SJCRH30 (cell line): ENCODE data around the gene PRKAR1A. TPM values are rescaled to one million over a fixed set of nuclear protein-coding genes. Genes with fewer than 3 reads are reported as not detected.
"Not testable (repeated sequence)": the region's sequence is repeated elsewhere in the genome, so short reads cannot be mapped to it uniquely, and the experiment has no call there.

Experiments used
- DNase-seq, 2 experiments: peaks; one replicate each; pipeline ENCODE4 v3.0.0-alpha.2; 2015 to 2020
- H3K27ac ChIP-seq: fragments of 250-450 bp; sonication (Bioruptor Pico); 2 replicates; pipeline ENCODE4 v1.5.1; 2020; ENCODE audit warnings: mild to moderate bottlenecking, moderate library complexity
- H3K27me3 ChIP-seq: fragments of 250-450 bp; sonication (Bioruptor Pico); 2 replicates; pipeline ENCODE4 v1.5.1; 2020; ENCODE audit warnings: mild to moderate bottlenecking, moderate library complexity
- H3K36me3 ChIP-seq: fragments of 250-450 bp; sonication (Bioruptor Pico); 2 replicates; pipeline ENCODE4 v1.5.1; 2020; ENCODE audit warnings: mild to moderate bottlenecking, moderate library complexity
- H3K4me1 ChIP-seq: fragments of 250-450 bp; sonication (Bioruptor Pico); 2 replicates; pipeline ENCODE4 v1.5.1; 2020; ENCODE audit warnings: mild to moderate bottlenecking, moderate library complexity
- H3K4me3 ChIP-seq: fragments of 250-450 bp; sonication (Bioruptor Pico); 2 replicates; pipeline ENCODE4 v1.5.1; 2020; ENCODE audit warnings: mild to moderate bottlenecking, moderate library complexity
- H3K9me3 ChIP-seq: fragments of 250-450 bp; sonication (Bioruptor Pico); replicated peaks from 2 replicates; pipeline ENCODE4 v1.5.1; 2020; ENCODE audit warnings: mild to moderate bottlenecking, moderate library complexity
- total RNA-seq: library from RNA; depleted of rRNA; stranded (reverse); fragments of >200 nt; shearing (Covaris generic); gene quantifications from 2 replicates; pipeline ENCODE4 v1.2.3, GENCODE V29; 2014

The PRKAR1A gene
- total RNA-seq, 1 experiment from 2014 or later: 454 TPM

DNA sequence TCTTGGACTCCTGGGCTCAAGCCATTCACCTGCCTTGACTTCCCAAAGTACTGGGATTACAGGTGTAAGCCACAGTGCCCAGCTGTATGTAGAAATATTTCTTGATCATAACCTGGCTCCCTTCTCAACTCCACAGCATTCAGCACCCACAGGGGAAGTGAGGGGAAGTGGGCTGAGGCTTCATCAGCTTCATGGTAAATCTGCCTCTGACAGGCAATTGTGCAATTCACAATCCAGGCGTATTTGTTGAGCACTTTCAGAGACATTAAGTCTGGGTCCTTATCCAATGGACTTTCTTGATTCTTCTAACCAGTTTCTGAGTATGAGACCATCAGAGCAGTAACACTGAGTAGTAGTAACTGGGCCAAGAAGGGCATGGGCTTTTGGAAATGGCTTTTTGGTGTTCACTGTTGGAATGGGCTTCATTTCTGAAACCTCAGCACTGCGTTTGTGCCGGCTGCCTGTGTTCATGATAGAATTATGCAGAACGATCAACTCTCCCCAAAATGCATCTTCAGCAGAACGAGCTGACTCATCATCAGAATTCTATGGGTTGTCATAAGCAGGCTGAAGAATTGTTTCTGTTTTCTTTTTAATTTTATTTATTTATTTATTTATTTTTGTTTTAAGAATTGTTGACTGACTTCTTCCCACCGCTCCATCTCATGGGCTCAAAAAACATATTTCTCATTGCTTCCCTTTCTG lies 60.1 kb downstream of the PRKAR1A start:
- Histone ChIP-seq H3K27ac (no peak overlapping the region), H3K4me1 (peaks cover 14% of the 10 kb centered on the region), H3K27me3 (no peaks in the 10 kb centered on the region), H3K4me3 (no peak overlapping the region), H3K9me3 (no peaks in the 10 kb centered on the region), H3K36me3 (no peaks in the 10 kb centered on the region)
- no peak for DNase-seq

DNA sequence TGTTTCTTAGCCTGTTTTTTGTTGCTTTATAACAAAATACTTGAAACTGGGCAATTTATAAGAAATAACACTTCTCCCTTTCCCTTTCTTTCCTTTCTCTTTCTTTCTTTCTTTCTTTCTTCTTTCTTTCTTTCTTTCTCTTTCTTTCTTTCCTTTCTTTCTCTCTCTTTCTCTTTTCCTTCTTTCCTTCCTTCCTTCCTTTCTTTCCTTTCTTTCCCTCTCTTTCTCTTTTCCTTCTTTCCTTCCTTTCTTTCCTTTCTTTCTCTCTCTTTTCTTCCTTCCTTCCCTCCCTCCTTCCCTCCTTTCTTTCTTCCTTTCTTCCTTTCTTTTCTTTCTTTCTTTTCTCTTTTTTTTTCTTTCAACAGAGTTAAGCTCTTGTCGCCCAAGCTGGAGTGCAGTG lies 61.1 kb downstream of the PRKAR1A start:
- DNase-seq: no peak
- Histone ChIP-seq H3K4me1 (peaks cover 21% of the 10 kb centered on the region), H3K27me3 (no peaks in the 10 kb centered on the region), H3K27ac (no peak overlapping the region), H3K9me3 (no peaks in the 10 kb centered on the region), H3K4me3 (no peak overlapping the region), H3K36me3 (no peaks in the 10 kb centered on the region)

DNA sequence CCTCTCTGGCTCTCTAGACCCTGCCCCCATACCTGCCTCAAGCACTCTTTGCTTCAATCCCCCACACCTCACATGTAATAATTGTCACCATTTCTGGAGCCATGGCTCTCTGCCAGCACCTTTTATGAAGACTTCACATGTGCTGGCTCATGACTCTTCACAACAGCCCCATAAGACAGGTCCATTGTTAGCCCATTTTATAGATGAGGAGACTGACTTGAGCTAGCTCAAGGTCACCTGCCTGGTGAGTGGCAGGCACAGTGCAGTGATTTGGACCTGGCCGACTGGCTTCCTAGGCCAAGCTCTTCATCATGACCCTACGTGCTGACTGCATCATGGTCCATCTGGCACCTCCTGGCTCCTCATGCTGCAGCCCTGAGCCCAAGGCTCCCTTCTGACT lies 63.9 kb downstream of the PRKAR1A start:
- H3K4me3 ChIP-seq: no peak overlapping the region
- 0 out of 2 replicates have a peak, but pooled peaks cover 8% of the 10 kb centered on the region for H3K9me3 ChIP-seq
- H3K27me3 ChIP-seq: no peaks in the 10 kb centered on the region
- peaks cover 28% of the 10 kb centered on the region for H3K4me1 ChIP-seq
- no peak for DNase-seq
- H3K27ac ChIP-seq: peak overlapping the region; percentile 65
- no peaks in the 10 kb centered on the region for H3K36me3 ChIP-seq

DNA sequence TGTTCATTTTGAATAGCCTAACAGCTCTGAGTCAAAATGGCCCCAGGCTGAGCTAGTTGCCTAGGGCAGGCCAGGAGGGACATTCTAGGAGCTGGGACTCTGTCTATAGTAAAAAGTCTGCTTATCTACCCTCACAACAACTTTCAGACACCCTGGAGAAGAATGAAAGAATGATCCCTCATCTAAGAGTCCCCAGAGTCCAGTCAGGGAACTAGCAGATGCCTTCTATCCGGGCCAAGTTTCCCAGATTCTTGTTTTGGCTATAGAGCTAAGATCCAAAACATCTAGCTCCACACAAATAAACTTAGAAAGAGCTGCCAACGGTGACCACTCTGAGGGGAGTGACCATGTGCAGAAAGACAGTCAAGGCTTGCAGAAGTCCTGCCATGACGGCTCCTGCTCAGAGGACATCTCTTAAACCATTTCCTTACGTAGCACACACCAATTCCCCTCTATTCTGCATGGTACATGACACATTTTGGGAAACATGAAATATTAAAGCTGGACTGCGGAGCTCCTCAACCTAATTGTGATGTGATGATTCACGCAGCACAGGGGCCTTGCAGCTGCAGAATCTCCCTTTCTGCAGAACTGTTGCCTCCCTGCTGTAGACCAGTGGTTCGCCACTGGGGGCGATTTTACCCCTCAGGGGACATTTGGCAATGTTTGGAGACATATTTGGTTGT lies 64.7 kb downstream of the PRKAR1A start:
- Histone ChIP-seq H3K27me3 (no peaks in the 10 kb centered on the region), H3K4me3 (peak overlapping the region; percentile 1; the same call in 1 of the 2 replicates), H3K27ac (peak overlapping the region; percentile 65), H3K4me1 (peaks cover 28% of the 10 kb centered on the region), H3K9me3 (0 out of 2 replicates have a peak, but pooled peaks cover 8% of the 10 kb centered on the region), H3K36me3 (no peaks in the 10 kb centered on the region)
- DNase-seq: peak; percentile 72 to 91

DNA sequence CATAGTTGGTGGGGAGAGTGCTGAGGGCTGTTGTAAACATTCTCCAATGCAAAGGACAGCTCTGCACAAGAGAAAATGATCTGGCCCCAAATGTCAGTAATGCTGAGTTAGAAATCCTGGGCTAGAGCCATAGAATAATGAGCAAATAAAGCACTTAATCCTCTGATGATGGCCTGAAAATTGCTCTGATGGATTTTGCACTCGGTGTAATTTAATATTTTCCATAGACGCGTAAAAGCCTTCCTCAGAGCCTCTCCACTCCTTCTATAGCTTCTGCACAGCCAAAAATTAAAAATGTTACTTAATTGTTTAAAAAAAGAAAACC lies 65.2 kb downstream of the PRKAR1A start:
- H3K27ac ChIP-seq: peak overlapping the region; percentile 65
- no peaks in the 10 kb centered on the region for H3K27me3 ChIP-seq
- DNase-seq: peak in 1 of 2 experiments; percentile 95
- H3K4me3 ChIP-seq: no peak overlapping the region
- peaks cover 28% of the 10 kb centered on the region for H3K4me1 ChIP-seq
- 0 out of 2 replicates have a peak, but pooled peaks cover 8% of the 10 kb centered on the region for H3K9me3 ChIP-seq
- H3K36me3 ChIP-seq: no peaks in the 10 kb centered on the region

DNA sequence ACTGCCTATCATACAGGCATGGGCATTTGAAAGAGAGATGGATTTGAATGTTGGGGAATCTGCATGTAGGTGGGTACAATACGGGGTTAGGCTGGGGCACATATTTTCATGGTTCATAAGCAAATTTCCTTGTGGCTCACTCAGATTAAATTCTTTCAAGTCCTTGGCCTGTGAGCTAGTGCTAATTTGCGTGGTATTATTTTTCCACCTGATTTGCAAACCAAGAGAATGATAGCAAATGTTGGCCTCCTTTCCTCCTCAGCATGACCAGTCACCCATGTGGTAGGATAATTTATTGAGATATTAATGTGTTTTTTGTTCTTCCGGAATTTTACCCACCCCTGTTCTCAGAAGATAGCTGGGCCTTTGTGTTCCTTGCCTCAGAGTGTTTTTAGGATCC lies 66.0 kb downstream of the PRKAR1A start:
- peak; percentile 56 to 83 for DNase-seq
- Histone ChIP-seq H3K27ac (peak overlapping the region; percentile 65), H3K36me3 (no peaks in the 10 kb centered on the region), H3K9me3 (0 out of 2 replicates have a peak, but pooled peaks cover 8% of the 10 kb centered on the region), H3K27me3 (no peaks in the 10 kb centered on the region), H3K4me1 (peaks cover 28% of the 10 kb centered on the region), H3K4me3 (no peak overlapping the region)

DNA sequence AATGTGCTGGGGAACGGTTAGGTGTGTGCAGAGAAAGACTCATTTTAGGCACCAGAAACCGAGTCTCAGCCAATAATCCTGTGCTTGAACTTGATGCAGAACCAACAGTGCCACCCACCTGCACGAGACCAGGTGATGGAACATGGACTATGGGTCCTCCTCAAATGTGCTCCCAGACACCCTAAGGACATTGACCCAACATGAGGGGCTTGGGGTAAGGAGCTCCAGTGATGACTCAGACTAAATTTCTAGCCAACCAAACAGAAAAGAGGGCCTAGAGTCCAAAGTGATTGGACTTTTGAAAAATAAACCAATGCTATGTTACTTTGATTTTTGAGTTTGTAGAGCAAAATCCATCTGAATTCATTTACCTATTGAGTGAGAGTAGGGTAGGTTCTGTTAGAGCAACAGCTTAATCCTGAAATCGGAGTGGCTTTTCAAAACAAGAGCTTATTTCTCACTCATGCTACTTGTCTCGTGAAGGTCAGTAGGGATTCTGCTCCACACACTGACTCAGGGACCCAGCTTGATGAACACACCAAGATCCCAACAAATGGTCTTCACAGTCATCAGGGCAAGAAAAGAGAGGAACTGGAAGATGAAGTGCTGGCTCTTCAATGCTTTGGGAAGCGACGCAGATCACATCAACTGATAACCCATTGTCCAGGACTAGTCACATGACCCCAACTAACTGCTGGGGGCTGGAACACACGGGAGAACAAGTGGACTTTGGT lies 67.1 kb downstream of the PRKAR1A start:
- Histone ChIP-seq H3K4me1 (peaks cover 28% of the 10 kb centered on the region), H3K27ac (no peak overlapping the region), H3K4me3 (no peak overlapping the region), H3K27me3 (no peaks in the 10 kb centered on the region), H3K36me3 (no peaks in the 10 kb centered on the region), H3K9me3 (0 out of 2 replicates have a peak, but pooled peaks cover 8% of the 10 kb centered on the region)
- no peak for DNase-seq

DNA sequence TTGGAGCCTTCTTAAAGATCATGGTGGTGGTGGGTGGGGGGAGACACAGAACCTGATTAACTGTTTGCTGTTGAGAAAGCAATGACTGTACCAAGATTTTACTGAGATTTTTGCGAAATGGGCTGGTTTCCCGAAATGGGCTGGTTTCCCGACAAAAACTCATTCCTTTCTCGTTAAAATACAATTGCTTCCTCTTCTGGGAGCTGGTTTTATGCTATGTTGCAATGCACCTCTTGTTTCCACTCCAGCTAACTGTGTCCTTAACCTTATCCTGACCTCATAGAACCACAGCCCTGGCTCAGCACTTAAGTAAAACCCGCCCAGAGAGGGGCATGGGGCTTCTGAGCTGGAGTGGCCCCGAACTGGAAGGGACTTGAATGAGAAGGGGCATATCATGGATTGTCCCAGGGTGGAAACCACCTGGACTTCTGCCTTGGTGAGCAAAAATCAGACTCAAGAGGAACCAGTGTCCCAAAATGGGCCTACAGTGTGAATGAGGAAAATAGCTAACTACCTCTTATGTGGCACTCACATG lies 68.1 kb downstream of the PRKAR1A start:
- no peak for DNase-seq

DNA sequence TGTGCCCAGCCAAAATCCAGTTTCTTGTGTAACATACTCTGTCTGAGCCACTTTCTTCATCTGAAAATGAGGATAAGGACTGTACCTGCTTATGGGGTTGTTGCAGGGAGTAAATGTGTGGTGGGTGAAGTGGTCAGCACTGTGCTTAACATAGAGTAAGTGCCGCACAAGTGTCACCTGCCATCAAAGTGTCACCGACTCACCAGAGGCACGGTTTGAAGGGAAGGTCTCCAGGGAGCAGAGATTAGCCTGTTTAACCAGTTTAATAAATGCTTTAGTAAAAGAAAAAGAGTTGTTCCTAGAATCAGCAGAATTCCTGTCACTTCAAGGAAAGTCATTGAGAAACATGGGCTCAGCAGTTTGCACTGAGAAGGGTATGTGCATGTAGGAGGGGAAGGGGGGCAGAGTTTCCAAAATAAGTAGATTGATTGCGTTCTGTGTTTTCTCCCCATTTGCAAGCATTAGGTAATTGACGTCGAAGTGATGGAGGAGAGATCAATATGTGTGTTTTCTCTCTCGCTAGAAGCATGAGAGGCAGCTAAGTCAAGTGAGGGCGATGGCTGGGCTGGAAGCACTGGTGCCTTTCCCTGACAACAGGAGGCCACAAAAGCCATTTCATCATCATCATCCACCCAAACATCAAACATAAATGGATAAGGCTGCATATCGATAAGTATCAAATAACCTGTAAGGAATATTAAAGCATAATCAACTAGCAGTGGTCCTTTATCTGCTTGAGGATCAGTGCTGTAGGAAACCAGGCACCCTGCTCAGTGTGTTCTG lies 69.8 kb downstream of the PRKAR1A start:
- peaks cover 16% of the 10 kb centered on the region for H3K4me1 ChIP-seq
- H3K36me3 ChIP-seq: no peaks in the 10 kb centered on the region
- no peak for DNase-seq
- no peak overlapping the region for H3K4me3 ChIP-seq
- no peaks in the 10 kb centered on the region for H3K27me3 ChIP-seq
- H3K27ac ChIP-seq: no peak overlapping the region
- 0 out of 2 replicates have a peak, but pooled peaks cover 8% of the 10 kb centered on the region for H3K9me3 ChIP-seq

More for the DNA sequence above, 68.1 kb downstream of the PRKAR1A start:
- Histone ChIP-seq H3K9me3 (0 out of 2 replicates have a peak, but pooled peaks cover 8% of the 10 kb centered on the region), H3K36me3 (no peaks in the 10 kb centered on the region), H3K4me3 (no peak overlapping the region), H3K27me3 (no peaks in the 10 kb centered on the region), H3K27ac (no peak overlapping the region), H3K4me1 (peaks cover 28% of the 10 kb centered on the region)

DNA sequence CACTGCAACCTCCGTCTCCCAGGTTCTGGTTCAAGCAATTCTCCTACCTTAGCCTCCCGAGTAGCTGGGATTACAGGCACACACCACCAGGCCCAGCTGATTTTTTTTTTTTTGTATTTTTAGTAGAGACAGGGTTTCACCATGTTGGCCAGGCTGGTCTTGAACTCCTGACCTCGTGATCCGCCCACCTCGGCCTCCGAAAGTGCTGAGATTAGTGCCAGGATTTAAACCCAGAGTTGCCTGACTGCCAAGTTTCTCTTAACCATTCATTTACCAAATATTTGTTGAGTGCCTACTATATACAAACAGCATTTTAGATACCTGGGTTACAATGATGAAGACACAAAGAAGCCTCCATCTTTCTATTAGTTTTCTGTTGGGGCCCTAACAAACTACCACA lies 70.6 kb downstream of the PRKAR1A start:
- not testable (repeated sequence) for H3K4me3 ChIP-seq, H3K27ac ChIP-seq, DNase-seq, H3K36me3 ChIP-seq, H3K27me3 ChIP-seq, H3K9me3 ChIP-seq
- H3K4me1 ChIP-seq: peaks cover 11% of the 10 kb centered on the region

DNA sequence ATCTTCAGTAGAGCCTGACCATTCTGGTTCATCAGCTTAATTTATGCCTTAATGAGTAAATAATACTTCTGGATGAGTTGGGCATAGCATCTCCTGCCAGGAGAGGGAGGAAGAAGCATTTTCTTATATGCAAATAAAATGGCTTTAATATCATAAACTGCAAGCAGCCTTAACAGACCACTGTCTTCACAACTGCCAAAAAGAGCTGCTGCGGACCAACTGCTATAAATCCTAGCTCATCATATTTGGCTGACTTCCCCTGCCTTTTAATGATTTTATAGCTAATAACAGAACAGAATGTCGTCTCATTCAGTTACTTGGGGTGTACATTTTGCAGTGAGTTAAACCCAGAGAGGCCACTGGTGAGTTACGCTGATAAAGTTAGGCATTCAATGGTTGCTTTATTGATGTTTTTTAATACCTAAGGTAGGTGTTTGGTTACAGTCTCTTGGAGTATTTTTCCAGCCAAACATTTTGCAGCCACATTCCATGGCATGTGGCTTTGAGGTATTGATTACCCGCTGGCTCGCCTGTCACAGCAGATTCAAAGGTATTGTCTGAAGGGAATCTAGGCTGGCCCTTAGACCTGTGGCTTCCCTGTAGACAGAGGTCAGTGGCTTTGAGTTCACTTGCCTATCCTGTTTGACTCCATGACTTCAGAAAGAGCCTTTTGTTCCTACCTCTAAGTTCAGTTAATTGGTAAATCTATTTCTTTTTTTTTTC lies 72.5 kb downstream of the PRKAR1A start:
- Histone ChIP-seq H3K36me3 (no peaks in the 10 kb centered on the region), H3K27me3 (no peaks in the 10 kb centered on the region), H3K9me3 (0 out of 2 replicates have a peak, but pooled peaks cover 4% of the 10 kb centered on the region), H3K27ac (no peak overlapping the region), H3K4me1 (no peaks in the 10 kb centered on the region), H3K4me3 (no peak overlapping the region)
- DNase-seq: no peak

DNA sequence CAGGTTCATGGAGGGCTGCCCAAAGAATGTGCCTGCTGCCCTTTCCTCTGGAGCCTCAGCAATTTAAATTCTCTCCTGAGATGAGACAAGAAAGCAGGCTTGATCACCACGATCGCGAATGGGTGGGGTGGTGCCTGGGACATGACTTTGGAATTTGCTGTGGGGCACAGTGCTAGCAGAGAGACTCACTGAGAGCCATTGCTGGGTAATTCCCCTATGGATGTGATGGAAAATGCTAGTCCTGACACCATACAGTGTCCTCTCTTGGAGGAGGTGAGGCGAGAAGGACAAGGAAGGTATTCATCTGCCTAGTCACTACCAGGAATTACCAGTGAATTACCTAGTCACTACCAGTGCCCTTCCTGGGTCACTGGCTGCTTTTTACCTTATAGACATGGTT lies 73.4 kb downstream of the PRKAR1A start:
- no peak for DNase-seq
- no peaks in the 10 kb centered on the region for H3K36me3 ChIP-seq

DNA sequence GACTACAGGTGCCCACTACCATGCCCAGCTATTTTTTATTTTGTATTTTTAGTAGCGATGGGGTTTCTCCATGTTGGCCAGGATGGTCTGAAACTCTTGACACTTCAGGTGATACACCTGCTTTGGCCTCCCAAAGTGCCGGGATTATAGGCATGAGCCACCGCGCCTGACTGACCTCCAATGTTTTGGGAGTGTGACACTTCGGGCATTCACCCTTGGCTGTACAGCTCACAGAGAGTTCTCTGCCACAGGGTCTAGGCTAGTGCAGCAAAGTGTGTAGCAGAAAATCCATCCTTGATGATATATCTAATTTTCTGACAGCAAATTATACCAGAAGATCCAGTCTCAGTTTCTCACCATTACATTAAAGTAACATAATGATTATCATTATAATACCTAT lies 74.8 kb downstream of the PRKAR1A start:
- H3K27me3 ChIP-seq: no peaks in the 10 kb centered on the region
- no peaks in the 10 kb centered on the region; the same call in 1 of the 2 replicates for H3K4me1 ChIP-seq
- H3K27ac ChIP-seq: no peak overlapping the region
- H3K36me3 ChIP-seq: no peaks in the 10 kb centered on the region
- no peak overlapping the region for H3K4me3 ChIP-seq
- DNase-seq: no peak
- H3K9me3 ChIP-seq: no peaks in the 10 kb centered on the region

More for the DNA sequence above, 73.4 kb downstream of the PRKAR1A start:
- H3K27ac ChIP-seq: no peak overlapping the region
- no peaks in the 10 kb centered on the region for H3K27me3 ChIP-seq
- no peaks in the 10 kb centered on the region for H3K9me3 ChIP-seq
- no peaks in the 10 kb centered on the region for H3K4me1 ChIP-seq
- H3K4me3 ChIP-seq: no peak overlapping the region

DNA sequence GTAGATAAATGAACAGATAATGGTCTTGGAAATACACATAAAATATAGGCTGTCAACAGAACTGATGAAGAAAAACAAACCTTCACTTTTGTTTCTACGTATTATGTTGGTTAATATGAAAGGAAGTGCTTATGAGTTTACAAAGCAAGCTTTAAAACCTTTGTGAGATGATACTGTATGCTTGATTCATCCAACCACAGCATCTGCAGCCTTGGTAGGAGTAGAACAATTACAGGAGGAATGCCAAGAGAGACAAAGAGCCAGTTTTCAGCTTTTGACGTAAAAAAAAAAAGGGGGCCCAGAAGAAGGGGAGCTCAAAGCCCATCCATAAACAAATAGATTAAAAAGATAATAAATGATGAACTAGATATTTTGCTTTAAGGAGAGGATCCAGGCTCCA lies 75.6 kb downstream of the PRKAR1A start:
- no peaks in the 10 kb centered on the region for H3K27me3 ChIP-seq
- H3K4me1 ChIP-seq: peaks cover 7% of the 10 kb centered on the region
- H3K9me3 ChIP-seq: no peaks in the 10 kb centered on the region
- H3K36me3 ChIP-seq: no peaks in the 10 kb centered on the region
- H3K4me3 ChIP-seq: no peak overlapping the region
- DNase-seq: no peak
- H3K27ac ChIP-seq: no peak overlapping the region
